Measurements from ENCODE around the gene DISP3.

DISP3 gene

GRCh38 chr1:11487196-11487751 lies 8.3 kb downstream of the DISP3 start:
- no peak for DNase-seq (ENCODE audit: low read depth)

- no peak for DNase-seq (ENCODE audit: low read depth)
Observed at GRCh38 chr1:11488201-11488770, 9.3 kb downstream of the DISP3 start.

GRCh38 chr1:11488966-11489625 lies 10.1 kb downstream of the DISP3 start:
- no peak for DNase-seq (ENCODE audit: low read depth)

GRCh38 chr1:11492235-11492634 lies 13.3 kb downstream of the DISP3 start:
- no peak for DNase-seq (ENCODE audit: low read depth)

GRCh38 chr1:11493972-11494655 lies 15.2 kb downstream of the DISP3 start:
- no peak for DNase-seq (ENCODE audit: low read depth)

GRCh38 chr1:11494771-11495170 lies 15.8 kb downstream of the DISP3 start:
- no peak for DNase-seq (ENCODE audit: low read depth)

- no peak for DNase-seq (ENCODE audit: low read depth)
Observed at GRCh38 chr1:11495579-11495978, 16.6 kb downstream of the DISP3 start.

- DNase-seq (ENCODE audit: low read depth) = no peak
Observed at GRCh38 chr1:11496551-11497080, 17.7 kb downstream of the DISP3 start.

GRCh38 chr1:11498956-11499594 lies 20.1 kb downstream of the DISP3 start:
- DNase-seq (ENCODE audit: low read depth) = no peak

- DNase-seq (ENCODE audit: low read depth) = no peak
Observed at GRCh38 chr1:11499601-11500331, 20.8 kb downstream of the DISP3 start.

GRCh38 chr1:11500881-11501280 lies 21.9 kb downstream of the DISP3 start:
- no peak for DNase-seq (ENCODE audit: low read depth)

GRCh38 chr1:11501491-11501897 lies 22.5 kb downstream of the DISP3 start:
- DNase-seq (ENCODE audit: low read depth) = no peak

- no peak for DNase-seq (ENCODE audit: low read depth)
Observed at GRCh38 chr1:11501906-11502485, 23.0 kb downstream of the DISP3 start.

GRCh38 chr1:11502516-11502915 lies 23.6 kb downstream of the DISP3 start:
- DNase-seq (ENCODE audit: low read depth) = no peak

- no peak for DNase-seq (ENCODE audit: low read depth)
Observed at GRCh38 chr1:11504599-11504998, 25.6 kb downstream of the DISP3 start.

- no peak for DNase-seq (ENCODE audit: low read depth)
Observed at GRCh38 chr1:11505591-11506538, 26.9 kb downstream of the DISP3 start.

- DNase-seq (ENCODE audit: low read depth) = no peak
Observed at GRCh38 chr1:11507309-11507708, 28.4 kb downstream of the DISP3 start.

- DNase-seq (ENCODE audit: low read depth) = no peak
Observed at GRCh38 chr1:11513681-11514080, 34.7 kb downstream of the DISP3 start.

- DNase-seq (ENCODE audit: low read depth) = no peak
Observed at GRCh38 chr1:11514366-11514765, 35.4 kb downstream of the DISP3 start.
